ENCODE measurements around the gene C20orf202.
"Not testable (repeated sequence)": the region's sequence is repeated elsewhere in the genome, so short reads cannot be mapped to it uniquely, and the experiment has no call there.

C20orf202 gene

DNA sequence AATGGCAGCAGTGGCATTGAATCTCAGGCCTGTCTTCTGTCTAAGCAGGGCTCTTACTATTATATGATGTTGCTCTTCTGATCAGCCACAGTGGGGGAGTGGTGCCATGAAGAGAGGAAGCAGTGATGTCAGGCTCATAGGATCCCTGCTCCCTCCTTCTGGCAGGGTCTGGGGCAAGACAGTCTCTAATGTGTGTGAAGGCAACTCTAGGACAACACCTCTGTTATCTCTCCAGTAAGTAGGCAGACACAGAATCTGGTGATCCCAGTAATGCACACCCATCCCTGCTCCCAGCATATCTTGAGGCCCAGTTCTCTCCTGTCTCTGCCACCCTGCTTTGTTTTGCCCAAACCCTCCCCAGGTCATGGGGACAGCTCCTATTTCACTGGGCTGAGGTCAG, 8.8 kb downstream of the C20orf202 start:
- DNase-seq: no peak

DNA sequence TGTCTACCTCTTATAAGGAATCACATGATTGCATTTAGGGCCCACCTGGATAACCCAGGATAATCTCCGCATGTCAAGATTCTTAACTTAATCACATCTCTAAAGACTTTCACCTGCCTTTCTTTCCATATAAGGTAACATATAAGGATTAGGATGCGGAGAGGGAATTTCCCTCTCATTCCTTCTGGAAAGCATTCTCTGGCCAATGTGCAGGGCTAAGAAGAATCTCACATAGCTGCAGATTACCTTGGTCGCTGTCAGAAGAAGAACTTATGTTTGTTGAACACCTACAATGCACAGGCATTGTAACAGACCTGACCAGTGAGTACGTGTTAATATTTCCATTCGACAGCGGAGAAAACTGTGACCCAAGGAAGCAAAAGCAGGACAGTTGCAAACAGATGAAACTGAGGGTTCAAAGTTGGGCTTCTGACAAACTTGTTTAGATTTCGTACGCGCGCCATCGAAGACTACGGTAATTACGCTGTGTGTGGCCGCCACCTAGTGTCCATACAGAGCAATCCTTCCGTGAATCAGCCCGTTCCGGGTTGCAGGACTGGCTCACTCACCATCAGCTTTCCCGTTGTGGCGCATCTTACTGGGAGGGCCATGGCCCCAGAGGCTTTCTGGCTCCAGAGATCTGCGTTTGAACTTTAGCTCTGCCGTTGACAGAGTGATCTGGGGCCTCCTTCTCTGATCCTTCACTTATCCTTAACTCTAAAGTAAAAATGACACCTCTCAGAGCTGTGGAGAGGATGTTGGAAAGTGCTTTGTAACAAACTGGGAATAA, 9.5 kb downstream of the C20orf202 start:
- DNase-seq: no peak

DNA sequence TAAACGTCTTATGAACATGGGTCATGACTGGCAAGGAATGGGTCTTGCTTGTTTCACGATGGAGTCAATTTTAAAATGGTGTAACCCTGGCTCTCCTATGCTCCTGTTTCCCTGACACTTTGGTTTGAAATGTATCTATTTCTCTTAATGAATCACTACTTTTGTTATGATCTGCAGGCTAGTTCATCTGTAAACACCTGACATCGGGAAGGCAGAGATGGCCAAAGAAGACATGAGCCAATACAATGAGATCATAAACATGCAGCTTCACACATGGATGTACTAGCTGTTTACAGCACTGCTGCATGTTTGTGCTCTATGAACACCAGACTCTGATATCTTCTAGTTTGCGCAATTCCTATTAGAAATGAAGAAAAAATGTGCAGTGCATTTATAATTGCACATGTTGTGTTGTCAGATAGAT, 11.6 kb downstream of the C20orf202 start:
- no peak for DNase-seq

DNA sequence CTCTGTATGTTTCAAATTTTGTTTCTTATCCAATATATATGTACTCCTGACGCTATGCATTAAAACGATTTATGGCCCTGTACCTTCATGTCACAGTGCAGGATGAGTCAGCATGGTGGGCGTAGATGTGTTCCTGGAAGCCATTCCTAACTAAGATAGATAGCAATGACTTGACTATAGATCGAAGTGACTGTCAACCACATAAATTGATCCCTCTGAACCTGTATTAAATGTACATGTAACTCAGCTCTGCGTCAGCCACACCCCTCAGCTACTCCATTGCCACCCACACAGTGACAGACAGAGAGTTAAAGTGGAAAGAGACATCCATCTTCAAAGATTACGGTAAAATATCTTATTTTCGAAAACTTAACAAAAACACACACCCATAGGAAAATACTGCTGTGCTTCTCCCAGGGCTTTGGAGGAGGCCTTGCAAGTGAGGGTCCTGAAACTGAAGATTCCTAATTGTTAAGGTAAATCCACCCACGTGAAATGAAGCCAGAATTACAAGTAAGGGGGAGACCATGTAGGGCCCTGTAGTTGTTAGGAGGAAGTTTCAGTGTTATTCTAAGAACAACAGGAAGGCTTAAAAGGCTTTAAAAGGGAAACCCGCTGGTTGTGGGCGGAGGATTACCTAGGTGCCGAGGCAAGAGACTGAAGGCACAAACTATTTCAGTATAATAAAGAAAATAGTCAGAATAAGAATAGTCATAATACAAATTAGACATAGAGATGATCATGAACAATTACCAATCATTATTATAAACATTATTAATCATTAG, 12.3 kb downstream of the C20orf202 start:
- DNase-seq: no peak

DNA sequence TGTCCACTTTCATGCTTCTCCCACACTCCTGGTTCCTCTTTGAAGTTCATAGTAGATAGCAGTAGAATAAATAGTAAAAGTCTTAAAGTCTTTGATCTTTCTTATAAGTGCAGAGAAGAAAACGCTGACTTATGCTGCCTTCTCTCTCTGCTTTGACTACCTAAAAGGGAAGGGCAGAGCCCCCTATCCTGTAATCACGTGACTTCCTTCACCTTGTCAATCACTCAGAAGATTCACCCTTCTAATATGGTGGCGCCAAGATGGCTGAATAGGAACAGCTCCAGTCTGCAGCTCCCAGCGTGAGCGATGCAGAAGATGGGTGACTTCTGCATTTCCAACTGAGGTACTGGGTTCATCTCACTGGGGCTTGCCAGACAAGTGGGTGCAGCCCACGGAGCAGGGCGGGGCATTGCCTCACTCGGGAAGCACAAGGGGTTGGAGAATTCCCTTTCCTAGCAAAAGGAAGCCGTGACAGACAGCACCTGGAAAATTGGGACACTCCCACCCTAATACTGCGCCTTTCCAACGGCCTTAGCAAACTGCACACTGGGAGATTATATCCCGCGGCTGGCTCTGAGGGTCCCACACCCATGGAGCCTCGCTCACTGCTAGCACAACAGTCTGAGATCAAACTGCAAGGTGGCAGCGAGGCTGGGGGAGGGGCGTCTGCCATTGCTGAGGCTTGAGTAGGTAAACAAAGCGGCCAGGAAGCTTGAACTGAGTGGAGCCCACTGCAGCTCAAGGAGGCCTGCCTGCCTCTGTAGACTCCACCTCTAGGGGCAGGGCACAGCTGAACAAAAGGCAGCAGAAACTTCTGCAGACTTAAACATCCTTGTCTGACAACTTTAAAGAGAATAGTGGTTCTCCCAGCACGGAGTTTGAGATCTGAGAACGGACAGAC, 13.5 kb downstream of the C20orf202 start:
- DNase-seq: not testable (repeated sequence)

DNA sequence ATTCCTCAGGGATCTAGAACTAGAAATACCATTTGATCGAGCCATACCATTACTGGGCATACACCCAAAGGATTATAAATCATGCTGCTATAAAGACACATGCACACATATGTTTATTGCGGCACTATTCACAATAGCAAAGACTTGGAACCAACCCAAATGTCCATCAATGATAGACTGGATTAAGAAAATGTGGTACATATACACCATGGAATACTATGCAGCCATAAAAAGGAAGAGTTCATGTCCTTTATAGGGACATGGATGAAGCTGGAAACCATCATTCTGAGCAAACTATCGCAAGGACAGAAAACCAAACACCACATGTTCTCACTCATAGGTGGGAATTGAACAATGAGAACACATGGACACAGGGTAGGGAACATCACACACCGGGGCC, 19.5 kb downstream of the C20orf202 start:
- not testable (repeated sequence) for DNase-seq

DNA sequence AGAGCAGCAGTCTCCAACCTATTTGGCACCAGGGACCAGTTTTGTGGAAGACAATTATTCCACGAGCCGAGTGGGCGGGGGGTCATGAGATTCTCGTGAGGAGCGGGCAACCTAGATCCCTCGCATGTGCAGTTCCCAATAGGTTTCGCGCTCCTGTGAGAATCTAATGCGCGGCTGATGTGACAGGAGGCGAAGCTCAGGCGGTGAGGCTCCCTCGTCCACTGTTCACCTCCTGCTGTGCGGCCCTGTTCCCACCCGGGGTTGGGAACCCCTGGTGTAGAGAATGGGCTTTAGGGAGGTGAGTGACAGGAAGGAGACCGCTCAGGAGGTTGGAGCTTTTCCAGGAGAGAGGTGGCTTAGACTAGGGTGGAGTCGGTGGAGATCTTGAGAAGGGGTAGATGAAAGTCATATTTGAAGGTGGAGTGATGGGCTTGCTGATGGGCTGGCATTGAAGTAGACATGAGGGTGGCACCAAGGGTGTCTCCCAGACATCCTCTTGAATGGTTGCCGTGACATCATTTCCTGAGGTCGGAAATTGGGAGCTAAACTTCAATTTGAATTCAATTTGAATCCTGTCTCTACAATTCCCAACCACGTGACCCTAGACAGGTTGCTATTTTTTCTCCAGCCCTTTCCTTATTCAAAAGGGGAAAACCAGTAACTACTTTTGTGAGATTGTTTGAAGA, 21.1 kb downstream of the C20orf202 start:
- no peak for DNase-seq

DNA sequence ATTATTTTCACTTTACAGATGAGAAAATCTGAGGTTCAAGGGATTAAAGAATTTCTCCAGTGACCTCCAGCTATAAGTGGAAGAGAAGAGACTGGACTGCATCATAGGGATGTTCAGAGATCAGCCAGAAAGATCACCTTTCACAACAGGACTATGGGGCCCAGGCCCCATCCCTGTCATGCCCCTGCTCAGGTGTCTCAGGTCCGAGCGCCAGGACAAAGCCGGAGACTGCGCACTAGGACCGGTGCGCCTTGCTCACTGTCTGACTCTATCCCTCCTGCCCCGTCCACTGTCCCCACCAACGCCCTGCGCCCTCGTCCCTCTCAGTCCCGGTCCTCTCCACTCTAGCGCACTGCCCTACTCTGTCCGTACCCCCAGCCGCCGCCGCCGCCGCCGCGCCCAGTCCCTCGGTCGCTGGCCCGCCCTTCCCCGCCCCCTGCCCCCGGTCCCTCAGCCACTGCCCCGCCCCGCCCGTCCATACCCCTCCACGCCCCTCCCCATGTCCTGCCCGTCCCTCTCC, 22.1 kb downstream of the C20orf202 start:
- no peak for DNase-seq

DNA sequence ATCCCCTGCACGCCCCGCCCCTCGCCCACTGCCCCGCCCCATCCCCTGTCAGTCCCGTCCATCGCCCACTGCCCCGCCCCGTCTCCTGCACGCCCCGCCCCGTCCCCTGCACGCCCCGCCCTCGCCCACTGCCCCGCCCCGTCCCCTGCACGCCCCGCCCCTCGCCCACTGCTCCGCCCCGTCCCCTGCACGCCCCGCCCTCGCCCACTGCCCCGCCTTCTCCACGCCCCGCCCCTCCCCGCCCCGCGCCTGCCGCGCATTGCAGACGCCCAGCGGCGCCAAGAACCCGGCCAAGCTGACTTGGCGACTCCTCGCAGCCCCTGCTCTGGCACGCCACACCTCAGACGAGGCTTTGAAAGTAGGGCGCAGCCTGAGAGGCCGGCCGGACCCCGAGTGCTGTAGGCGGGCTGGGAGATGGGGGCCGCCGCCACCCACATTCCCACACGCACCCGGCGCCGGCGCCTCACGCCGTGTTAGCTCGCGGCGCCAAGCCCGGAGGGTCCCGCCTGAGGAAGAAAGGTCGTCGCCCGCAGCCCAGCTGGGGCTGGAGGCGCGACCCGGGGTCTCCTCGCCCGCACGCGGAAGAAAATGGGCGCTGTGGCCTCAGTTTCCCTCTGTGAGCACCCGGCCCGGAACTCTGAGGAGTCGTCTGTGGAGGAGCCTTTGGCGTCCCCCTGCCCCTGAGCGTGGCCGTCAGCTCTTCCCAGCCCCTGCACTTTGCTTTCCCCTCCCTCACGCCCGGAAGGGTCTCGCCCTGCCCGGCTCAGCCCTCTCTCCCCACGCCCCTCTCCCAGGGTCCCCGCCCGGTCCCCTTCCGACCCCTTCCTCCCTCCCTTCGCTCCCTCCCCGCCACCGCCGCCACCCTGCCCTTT, 22.8 kb downstream of the C20orf202 start, which contains the start of gene RAD21L1:
TSS of gene RAD21L1 (plus strand) at position 262 of the 872 bp plus-strand sequence. CDS start 2,410 bp downstream, outside the sequence.
- DNase-seq: peak; percentile 36

DNA sequence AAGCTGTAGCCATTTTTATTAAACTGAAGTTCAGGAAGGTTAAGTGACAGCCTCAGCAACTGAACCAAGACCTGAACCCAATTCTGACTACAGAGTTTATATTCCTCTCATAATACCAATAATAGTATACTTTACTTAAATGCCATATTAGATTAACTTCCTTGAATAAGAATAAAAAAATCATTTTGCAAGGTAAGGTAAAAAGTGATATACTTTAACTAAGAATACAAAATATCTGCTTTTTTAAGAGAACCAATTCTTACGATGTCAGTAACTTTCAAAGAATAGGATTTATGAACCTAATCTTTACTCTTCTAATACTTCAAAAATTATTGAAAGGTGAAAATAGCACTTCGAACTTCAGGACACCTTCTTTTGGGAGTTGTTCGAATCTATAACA, 26.3 kb downstream of the C20orf202 start:
- DNase-seq: no peak

DNA sequence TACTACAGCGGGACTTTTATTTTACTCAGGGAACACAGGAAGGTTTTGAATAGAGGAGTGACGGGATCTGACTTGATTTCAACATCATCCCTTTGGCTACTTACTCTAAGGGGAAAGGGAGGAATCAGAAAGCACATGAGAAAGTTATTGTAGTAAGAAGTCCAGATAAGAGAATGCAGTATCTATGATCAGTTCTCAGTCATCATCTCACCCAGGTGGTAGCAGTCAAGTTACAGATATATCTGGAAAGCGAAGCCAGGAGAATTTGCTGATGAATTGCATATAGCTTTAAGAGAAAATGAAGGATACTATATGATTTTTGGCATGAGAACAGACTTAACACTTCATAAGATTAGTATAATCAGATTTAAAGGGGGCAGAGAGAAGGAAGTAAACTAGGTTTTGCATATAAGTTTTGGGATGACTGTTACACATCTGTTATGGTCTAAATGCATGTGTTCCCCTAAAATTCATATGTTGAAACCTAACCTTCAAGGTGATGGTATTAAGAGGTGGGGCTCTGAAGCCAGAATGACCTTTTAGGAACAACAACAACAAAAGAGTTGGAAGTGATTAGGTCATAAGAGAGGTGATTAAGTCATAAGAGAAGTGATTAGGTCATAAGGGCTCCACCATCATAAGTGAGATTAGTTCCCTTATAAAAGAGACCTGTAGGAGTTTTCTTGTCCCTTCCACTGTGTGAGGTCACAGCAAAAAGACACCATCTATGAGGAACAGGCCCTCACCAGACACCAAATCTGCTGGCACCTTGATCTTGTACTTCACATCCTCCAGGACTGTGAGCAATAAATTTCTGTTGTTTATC, 29.2 kb downstream of the C20orf202 start:
- no peak for DNase-seq

DNA sequence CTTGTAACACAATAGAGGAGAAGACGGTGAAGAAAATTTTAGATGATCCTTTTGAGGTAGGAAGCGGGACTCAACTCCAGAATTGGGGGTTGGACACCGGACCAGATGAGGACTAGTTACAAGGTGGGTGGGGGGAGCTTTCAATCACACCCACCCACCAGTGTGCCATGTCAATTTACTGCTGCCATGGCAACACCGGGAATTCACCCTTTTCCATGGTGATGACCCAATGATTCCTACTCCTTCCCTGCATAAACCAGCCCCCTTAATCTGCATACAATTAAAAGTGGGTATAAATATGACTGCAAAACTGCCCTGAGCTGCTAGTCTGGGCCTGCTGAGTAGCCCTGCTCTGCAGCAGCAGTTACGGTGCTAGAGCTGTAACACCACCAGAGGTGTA, 37.3 kb downstream of the C20orf202 start:
- DNase-seq: no peak

DNA sequence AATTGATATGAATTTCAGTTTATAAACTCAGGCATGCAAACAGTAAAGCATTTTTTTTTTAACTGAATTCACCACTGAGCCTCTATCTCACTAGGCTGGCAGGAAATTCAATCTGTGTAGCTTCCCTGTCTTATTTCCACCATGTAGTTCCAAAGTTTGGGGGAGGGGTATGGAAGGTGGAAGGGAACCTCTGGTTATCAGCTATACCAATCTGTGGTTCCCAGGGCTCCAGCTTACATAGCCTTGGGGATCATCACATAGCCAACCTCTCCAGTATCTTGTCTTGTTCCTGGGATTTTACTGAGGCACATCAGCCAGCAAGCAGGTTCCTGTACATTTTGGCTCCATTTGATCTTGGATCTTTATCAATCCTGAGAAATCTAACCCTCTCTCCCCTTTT, 38.2 kb downstream of the C20orf202 start:
- no peak for DNase-seq

DNA sequence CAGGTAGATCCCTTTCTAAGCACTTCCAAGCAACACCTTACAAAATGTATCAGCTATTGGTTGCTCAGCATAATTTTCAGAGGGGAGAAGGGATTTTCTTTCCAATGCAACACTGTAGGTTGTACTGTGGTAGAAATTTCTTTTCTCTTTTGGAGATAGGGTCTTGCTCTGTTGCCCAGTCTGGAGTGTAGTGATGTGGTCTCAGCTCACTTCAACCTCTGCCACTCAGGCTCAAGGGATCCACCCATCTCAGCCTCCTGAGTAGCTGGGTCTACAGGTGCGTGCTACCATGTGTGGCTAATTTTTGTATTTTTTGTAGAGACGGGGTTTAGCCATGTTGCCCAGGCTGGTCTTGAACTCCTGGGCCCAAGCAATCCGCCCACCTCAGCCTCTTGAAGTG, 38.8 kb downstream of the C20orf202 start:
- DNase-seq: no peak

DNA sequence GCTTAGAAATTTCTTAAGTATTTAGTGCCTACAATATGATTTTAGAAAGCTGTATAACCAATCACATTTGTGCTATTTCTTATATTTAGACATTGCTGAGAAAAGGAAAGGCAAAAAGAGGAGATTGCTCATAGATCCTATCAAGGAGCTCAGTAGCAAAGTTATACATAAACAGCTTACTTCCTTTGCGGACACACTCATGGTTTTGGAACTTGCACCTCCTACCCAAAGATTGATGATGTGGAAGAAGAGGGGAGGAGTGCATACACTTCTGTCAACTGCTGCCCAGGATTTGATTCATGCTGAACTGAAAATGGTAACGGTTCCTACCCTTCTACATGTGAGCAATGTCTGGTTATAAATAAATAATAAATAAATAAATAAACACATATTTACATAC, 39.3 kb downstream of the C20orf202 start:
- no peak for DNase-seq

DNA sequence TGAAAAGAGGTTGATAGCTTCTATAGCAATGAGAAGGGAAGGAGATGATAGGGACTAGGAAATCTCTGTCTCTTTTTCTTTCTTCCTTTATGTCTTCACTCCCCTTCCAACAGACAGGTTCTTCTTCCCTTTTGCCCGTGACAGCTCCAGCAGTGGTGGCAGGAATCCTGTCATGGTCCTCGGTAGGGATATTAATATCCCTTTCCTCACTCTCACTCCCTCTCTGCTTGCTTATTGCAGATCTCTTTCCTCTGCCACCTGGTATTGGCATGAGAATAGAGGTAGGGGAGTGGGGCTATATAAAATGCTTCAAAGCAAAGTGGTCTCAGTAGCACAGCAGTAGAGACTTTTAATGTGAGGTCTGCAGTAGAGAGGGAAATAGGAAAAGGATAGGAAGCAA, 42.3 kb downstream of the C20orf202 start:
- DNase-seq: no peak

DNA sequence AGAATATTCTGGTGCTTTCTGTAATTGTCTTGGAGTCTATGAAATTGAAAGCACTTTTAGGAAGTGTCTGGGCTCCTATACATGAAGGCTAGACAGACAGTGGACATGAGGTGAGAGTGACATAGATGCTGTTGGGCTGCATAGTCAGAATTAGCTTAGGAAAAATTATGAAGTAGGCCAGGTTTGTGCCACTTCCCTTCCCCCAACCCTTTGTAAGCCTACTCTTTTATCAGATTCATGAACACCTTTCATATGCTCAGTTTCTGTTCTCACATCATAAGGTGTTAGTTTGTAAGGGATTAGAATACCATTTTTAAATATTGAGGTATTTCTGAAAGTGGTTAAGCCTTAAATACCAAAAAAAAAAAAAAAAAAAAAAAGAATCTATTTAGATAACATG, 44.4 kb downstream of the C20orf202 start:
- no peak for DNase-seq

DNA sequence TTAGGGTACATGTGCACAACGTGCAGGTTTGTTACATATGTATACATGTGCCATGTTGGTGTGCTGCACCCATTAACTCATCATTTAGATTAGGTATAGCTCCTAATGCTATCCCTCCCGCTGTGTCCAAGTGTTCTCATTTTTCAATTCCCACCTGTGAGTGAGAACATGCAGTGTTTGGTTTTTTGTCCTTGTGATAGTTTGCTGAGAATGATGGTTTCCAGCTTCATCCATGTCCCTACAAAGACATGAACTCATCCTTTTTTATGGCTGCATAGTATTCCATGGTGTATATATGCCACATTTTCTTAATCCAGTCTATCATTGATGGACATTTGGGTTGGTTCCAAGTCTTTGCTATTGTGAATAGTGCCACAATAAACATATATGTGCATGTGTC, 47.0 kb downstream of the C20orf202 start:
- DNase-seq: not testable (repeated sequence)

DNA sequence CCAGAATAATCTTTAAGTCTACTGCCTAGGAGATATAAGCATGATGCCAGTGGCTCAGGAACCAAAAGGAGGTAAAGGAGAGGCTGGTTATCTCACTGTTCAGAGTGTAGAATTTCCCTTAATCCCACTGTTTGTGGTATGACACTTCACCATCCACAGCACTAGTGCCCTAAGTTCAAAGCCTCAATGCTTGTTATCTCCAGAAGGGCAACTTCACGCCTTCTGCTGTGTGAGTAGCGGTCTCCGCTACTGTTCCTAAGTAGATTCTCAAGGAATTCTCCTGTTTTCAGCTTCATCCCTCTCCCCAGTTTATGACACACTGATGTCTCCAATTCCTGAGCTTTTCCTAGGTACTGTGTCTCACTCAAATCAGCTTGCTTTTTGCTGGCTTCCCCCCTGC, 49.2 kb downstream of the C20orf202 start:
- no peak for DNase-seq

DNA sequence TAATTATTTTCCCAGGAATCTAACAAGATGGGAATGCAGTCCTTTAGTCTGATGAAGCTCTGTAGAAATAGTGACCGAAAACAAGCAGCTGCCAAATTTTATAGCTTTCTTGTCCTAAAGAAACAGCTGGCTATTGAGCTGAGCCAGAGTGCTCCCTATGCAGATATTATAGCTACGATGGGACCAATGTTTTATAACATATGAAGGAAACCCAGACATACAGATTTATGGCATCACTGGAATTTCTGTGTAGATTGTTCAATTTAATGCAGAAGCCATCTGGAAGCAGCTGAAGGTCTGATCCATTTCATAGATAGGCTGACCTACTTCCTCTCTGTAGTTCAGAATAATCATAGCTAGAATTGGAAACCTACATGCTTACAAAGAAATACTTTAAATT, 51.0 kb downstream of the C20orf202 start:
- no peak for DNase-seq

Data from T1000 (cell line).